Glutamatergic neuron (in vitro differentiated cells): ENCODE data around the gene CDK5R1. TPM values are rescaled to one million over a fixed set of nuclear protein-coding genes. Genes with fewer than 3 reads are reported as not detected.

Experiments used
- DNase-seq: peaks from one replicate; pipeline ENCODE4 v3.0.0; 2022
- H3K27ac Mint-ChIP-seq: one replicate; pipeline ENCODE4 v1.8.0; 2020; ENCODE audit warnings: mild to moderate bottlenecking, mixed read lengths, inconsistent platforms; ENCODE audit not compliant: unreplicated experiment
- H3K27me3 Mint-ChIP-seq: one replicate; pipeline ENCODE4 v1.8.0; 2020; ENCODE audit warnings: mild to moderate bottlenecking, moderate library complexity, mixed read lengths, inconsistent platforms; ENCODE audit not compliant: unreplicated experiment
- H3K36me3 Mint-ChIP-seq: one replicate; pipeline ENCODE4 v1.8.0; 2020; ENCODE audit warnings: mild to moderate bottlenecking, mixed read lengths, inconsistent platforms; ENCODE audit not compliant: unreplicated experiment
- H3K4me1 Mint-ChIP-seq: one replicate; pipeline ENCODE4 v1.8.0; 2020; ENCODE audit warnings: mild to moderate bottlenecking, low read depth, mixed read lengths, inconsistent platforms; ENCODE audit not compliant: unreplicated experiment
- H3K4me3 Mint-ChIP-seq: one replicate; pipeline ENCODE4 v1.8.0; 2020; ENCODE audit warnings: mild to moderate bottlenecking, mixed read lengths, inconsistent platforms; ENCODE audit not compliant: unreplicated experiment
- H3K9me3 Mint-ChIP-seq: one replicate; pipeline ENCODE4 v1.8.0; 2020; ENCODE audit warnings: mild to moderate bottlenecking, moderate library complexity, mixed read lengths, inconsistent platforms; ENCODE audit not compliant: unreplicated experiment
- total RNA-seq: library from RNA; stranded (reverse); fragmentation: NEBNext Ultra II Directional; extraction: Animal tissue kit (Norgen Biotek cat#: 25700); gene quantifications from one replicate; pipeline ENCODE4 v1.2.1, GENCODE V29; 2021; ENCODE audit not compliant: unreplicated experiment
- TF ChIP-seq, protein P1 (sequence below): fragments of 200-600 bp; sonication (generic); IDR thresholded peaks from one replicate; pipeline ENCODE4 v1.5.0; 2021; ENCODE audit not compliant: partially characterized antibody, unreplicated experiment

Gene CDK5R1
- total RNA-seq, 1 donor from 2014 or later = 73.9 TPM

DNA sequence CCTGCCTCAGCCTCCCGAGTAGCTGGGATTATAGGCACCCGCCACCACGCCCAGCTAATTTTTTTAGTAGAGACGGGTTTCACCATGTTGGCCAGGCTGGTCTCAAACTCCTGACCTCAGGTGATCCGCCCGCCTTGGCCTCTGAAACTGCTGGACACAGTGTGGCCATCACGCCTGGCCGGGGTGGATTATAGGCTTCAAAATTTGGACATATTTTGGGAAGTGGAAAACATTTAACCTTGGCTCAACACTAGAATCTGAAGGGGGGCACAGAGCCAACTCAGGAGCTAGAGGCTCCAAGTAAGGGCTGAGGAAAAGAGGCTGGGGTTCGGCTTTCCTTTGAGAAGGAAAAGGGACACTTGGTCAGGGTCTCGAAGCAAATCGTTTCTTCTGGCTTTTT is 2.2 kb upstream of the CDK5R1 start:
- no peak for DNase-seq
- Mint-ChIP-seq H3K27me3 (peaks cover 12% of the 10 kb centered on the region), H3K4me3 (no peak overlapping the region), H3K27ac (peak overlapping the region; percentile 52), H3K4me1 (peaks cover 26% of the 10 kb centered on the region), H3K36me3 (peaks cover 3% of the 10 kb centered on the region), H3K9me3 (peaks cover 22% of the 10 kb centered on the region)
- TF ChIP-seq, protein P1, sequence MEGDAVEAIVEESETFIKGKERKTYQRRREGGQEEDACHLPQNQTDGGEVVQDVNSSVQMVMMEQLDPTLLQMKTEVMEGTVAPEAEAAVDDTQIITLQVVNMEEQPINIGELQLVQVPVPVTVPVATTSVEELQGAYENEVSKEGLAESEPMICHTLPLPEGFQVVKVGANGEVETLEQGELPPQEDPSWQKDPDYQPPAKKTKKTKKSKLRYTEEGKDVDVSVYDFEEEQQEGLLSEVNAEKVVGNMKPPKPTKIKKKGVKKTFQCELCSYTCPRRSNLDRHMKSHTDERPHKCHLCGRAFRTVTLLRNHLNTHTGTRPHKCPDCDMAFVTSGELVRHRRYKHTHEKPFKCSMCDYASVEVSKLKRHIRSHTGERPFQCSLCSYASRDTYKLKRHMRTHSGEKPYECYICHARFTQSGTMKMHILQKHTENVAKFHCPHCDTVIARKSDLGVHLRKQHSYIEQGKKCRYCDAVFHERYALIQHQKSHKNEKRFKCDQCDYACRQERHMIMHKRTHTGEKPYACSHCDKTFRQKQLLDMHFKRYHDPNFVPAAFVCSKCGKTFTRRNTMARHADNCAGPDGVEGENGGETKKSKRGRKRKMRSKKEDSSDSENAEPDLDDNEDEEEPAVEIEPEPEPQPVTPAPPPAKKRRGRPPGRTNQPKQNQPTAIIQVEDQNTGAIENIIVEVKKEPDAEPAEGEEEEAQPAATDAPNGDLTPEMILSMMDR = no peak

DNA sequence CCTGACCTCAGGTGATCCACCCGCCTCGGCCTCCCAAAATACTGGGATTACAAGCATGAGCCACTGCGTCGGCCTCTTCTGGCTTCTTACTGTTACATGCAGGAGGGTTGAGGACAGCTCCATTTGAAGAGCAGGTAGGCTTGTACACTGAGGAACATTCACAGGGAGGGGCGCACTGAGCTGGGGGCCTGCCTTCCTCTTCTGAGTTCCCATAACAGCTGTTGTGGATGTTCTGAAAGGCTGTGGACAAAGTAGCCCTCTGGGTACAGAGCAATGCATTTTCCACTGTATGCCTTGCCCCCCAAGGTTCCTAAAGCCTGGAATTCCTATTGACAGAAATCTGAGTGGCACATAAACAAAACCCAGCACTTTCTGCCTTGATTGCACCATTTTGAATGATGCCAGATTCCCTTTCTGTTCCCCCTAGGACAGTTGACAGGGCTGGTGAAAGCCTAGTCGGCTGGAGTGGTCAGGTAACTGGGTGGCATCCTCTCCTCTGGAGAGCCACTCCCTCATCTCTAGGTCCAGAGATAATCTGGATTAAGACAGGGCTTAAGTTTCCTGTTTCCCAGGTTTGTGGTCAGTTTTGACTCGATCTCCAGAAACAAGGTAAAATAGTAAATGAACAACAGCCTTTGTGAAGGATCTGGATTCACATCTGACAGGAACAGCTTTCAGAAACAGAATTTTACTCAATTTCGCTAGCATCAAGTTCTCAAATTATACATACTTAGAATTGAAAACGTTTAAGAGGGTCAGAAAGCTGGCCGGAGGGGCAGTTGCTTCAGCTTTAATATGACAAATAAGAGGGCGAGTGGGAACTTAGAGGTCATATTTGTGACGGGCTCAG is 1.3 kb upstream of the CDK5R1 start:
- Mint-ChIP-seq H3K27me3 (peaks cover 14% of the 10 kb centered on the region), H3K27ac (peak overlapping the region; percentile 78), H3K4me1 (peaks cover 28% of the 10 kb centered on the region), H3K9me3 (peaks cover 25% of the 10 kb centered on the region), H3K36me3 (peaks cover 3% of the 10 kb centered on the region), H3K4me3 (peak overlapping the region; percentile 63)
- TF ChIP-seq, protein P1 = no peak
- no peak for DNase-seq

DNA sequence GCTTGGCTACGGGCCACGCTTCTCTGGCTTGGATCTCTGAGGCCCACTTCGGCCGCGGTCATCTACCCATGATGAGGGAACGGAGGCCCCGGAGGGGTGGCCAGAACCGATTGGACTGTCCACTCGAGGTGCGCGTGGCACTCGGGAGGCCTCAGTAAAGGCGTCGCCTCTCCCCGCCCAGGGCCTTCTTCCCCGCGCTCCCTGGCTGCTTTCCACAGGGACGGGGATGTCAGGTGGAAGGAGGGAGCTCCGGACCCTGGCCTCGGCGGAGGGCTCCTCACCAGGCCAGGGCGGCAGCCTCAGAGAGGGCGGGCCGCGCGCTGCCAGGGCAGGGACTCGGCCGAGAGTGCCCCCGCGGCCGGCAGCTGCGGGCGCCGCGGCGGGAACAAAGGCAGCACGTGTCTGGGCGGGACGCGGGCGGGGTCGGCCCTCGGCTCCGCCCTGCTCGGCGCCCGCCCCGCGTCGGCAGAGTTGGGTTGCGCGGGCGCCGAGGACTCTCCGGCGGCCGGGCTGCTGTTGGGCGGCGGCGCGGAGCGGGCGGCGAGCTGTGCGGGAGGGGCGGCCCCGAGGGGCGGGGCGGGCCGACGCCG is 587 bp upstream of the CDK5R1 start:
- Mint-ChIP-seq H3K4me3 (peak overlapping the region; percentile 63), H3K27ac (peak overlapping the region; percentile 78), H3K27me3 (peaks cover 14% of the 10 kb centered on the region), H3K36me3 (peaks cover 3% of the 10 kb centered on the region), H3K9me3 (peaks cover 27% of the 10 kb centered on the region), H3K4me1 (peaks cover 31% of the 10 kb centered on the region)
- peak; percentile 88 for DNase-seq
- TF ChIP-seq, protein P1 = no peak

DNA sequence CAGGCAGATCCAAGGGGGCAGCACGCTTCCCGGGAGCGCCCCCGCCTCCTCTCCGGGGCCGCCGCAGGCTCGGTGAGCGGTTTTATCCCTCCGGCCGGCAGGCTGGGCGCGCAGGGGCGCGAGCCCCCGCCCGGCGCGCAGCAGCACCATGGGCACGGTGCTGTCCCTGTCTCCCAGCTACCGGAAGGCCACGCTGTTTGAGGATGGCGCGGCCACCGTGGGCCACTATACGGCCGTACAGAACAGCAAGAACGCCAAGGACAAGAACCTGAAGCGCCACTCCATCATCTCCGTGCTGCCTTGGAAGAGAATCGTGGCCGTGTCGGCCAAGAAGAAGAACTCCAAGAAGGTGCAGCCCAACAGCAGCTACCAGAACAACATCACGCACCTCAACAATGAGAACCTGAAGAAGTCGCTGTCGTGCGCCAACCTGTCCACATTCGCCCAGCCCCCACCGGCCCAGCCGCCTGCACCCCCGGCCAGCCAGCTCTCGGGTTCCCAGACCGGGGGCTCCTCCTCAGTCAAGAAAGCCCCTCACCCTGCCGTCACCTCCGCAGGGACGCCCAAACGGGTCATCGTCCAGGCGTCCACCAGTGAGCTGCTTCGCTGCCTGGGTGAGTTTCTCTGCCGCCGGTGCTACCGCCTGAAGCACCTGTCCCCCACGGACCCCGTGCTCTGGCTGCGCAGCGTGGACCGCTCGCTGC is 832 bp downstream of the CDK5R1 start:
- peaks cover 28% of the 10 kb centered on the region for H3K9me3 Mint-ChIP-seq
- peaks cover 9% of the 10 kb centered on the region for H3K36me3 Mint-ChIP-seq
- H3K27me3 Mint-ChIP-seq = peaks cover 12% of the 10 kb centered on the region
- TF ChIP-seq, protein P1 = no peak
- peak; percentile 47 for DNase-seq
- peak overlapping the region; percentile 99 for H3K4me3 Mint-ChIP-seq
- peak overlapping the region; percentile 96 for H3K27ac Mint-ChIP-seq
- H3K4me1 Mint-ChIP-seq = peaks cover 39% of the 10 kb centered on the region
